HCT116 (cell line): Measurements from ENCODE around the gene TNFRSF12A. TPM values are rescaled to one million over a fixed set of nuclear protein-coding genes. Genes with fewer than 3 reads are reported as not detected.

Experiments
- ATAC-seq: fragments of 200-7000 bp; cut with Tn5 transposase; 2 replicates; pipeline ENCODE4 v1.9.1; 2020; ENCODE audit warnings: mild to moderate bottlenecking, moderate library complexity
- BruUV-seq: library from RNA; stranded (reverse); fragments of 400-500 nt; replicated peaks from 2 replicates; lab custom pipeline; 2021; lab: Mats Ljungman, UMichigan
- CTCF ChIA-PET: fragments of 300-600 bp; sonication (Branson Sonifier 250); formaldehyde crosslinking; loops from one replicate; lab custom pipeline; 2021; ENCODE audit warnings: antibody characterized with exemption; lab: Charles Lee
- POLR2A ChIA-PET: fragments of 300-600, 350-600 bp; sonication (Branson Sonifier 250); formaldehyde crosslinking; loops from one replicate; lab custom pipeline; 2021; ENCODE audit warnings: antibody characterized with exemption; lab: Charles Lee
- RAD21 ChIA-PET, 2 experiments: fragments of 300-600 bp; sonication (Branson Sonifier 250); formaldehyde crosslinking; loops; one replicate each; lab custom pipeline; 2023; ENCODE audit warnings: low total read pairs in 2 of 2; ENCODE audit not compliant: uncharacterized antibody in 2 of 2, unreplicated experiment in 2 of 2, low non-redundant PET in 1 of 2; lab: Charles Lee
- DNase-seq: peaks from one replicate; pipeline ENCODE4 v3.0.0-alpha.2; 2010; ENCODE audit warnings: low read depth, low spot score
- H2AFZ ChIP-seq: fragments of 200-600 bp; shearing (Covaris generic), sonication (generic); 2 replicates; pipeline ENCODE4 v1.6.1; 2017; ENCODE audit warnings: low read depth, mixed run types, mixed read lengths, antibody characterized with exemption, low read length; ENCODE audit not compliant: poor library complexity, severe bottlenecking
- H3K27ac ChIP-seq: 2 replicates; pipeline ENCODE4 v1.5.1; 2012; ENCODE audit warnings: low read depth, low read length
- H3K27me3 ChIP-seq: fragments of 200-600 bp; sonication (generic); 2 replicates; pipeline ENCODE4 v1.6.1; 2016; ENCODE audit warnings: mixed run types, low read length, mixed read lengths; ENCODE audit not compliant: insufficient read depth
- H3K36me3 ChIP-seq, 2 experiments: fragments of 200-500 bp in 1 of 2; fragments of 200-600 bp in 1 of 2; sonication (Bioruptor generic) in 1 of 2; sonication (generic) in 1 of 2; 2 replicates each; pipeline versions ENCODE4 v1.5.1 to v1.6.1; 2014 to 2016; ENCODE audit warnings: low read length in 2 of 2, inconsistent platforms in 1 of 2, mixed read lengths in 1 of 2, mixed run types in 1 of 2; ENCODE audit not compliant: insufficient read depth in 2 of 2, control insufficient read depth in 1 of 2
- H3K4me1 ChIP-seq, 2 experiments: fragments of 200-600 bp in 1 of 2; sonication (generic) in 1 of 2; 2 replicates each; pipeline versions ENCODE4 v1.5.1 to v1.6.1; 2012 to 2017; ENCODE audit warnings: low read length in 2 of 2, inconsistent platforms in 1 of 2, mild to moderate bottlenecking in 1 of 2, mixed read lengths in 1 of 2, mixed run types in 1 of 2, moderate library complexity in 1 of 2; ENCODE audit not compliant: insufficient read depth in 2 of 2, control insufficient read depth in 1 of 2
- H3K4me2 ChIP-seq: fragments of 200-600 bp; sonication (generic); 2 replicates; pipeline ENCODE4 v1.6.1; 2017; ENCODE audit warnings: mixed run types, low read length, mixed read lengths
- H3K4me3 ChIP-seq, 2 experiments: fragments of 200-600 bp in 1 of 2; sonication (generic) in 1 of 2; replicated peaks in 1 of 2; 2 replicates each; pipeline ENCODE4 v1.5.1; 2011 to 2016; ENCODE audit warnings: low read length in 2 of 2, control low read depth in 1 of 2, low read depth in 1 of 2, mild to moderate bottlenecking in 1 of 2, mixed read lengths in 1 of 2, mixed run types in 1 of 2
- H3K79me2 ChIP-seq: fragments of 200-600 bp; sonication (generic); 2 replicates; pipeline ENCODE4 v1.6.1; 2017; ENCODE audit warnings: mild to moderate bottlenecking, mixed run types, low read length, moderate library complexity, mixed read lengths; ENCODE audit not compliant: insufficient read depth
- H3K9ac ChIP-seq: fragments of 200-600 bp; sonication (generic); 2 replicates; pipeline ENCODE4 v1.6.1; 2016; ENCODE audit warnings: low read length, mixed read lengths
- H3K9me2 ChIP-seq: fragments of 200-600 bp; sonication (generic), shearing (Covaris generic); 2 replicates; pipeline ENCODE4 v1.6.1; 2017; ENCODE audit warnings: mixed run types, mild to moderate bottlenecking, moderate library complexity; ENCODE audit not compliant: insufficient read depth
- H3K9me3 ChIP-seq, 2 experiments: fragments of 200-500 bp in 1 of 2; fragments of 200-600 bp in 1 of 2; sonication (Bioruptor generic) in 1 of 2; sonication (generic) in 1 of 2; 2 replicates each; pipeline ENCODE4 v1.6.1; 2014 to 2017; ENCODE audit warnings: low read length in 2 of 2, mixed read lengths in 2 of 2, inconsistent platforms in 1 of 2, low read depth in 1 of 2, mild to moderate bottlenecking in 1 of 2, mixed run types in 1 of 2, moderate library complexity in 1 of 2; ENCODE audit not compliant: control insufficient read depth in 1 of 2, insufficient read depth in 1 of 2
- H4K20me1 ChIP-seq: fragments of 200-600 bp; sonication (generic), shearing (Covaris generic); 2 replicates; pipeline ENCODE4 v1.6.1; 2017; ENCODE audit warnings: mixed run types, mild to moderate bottlenecking, moderate library complexity; ENCODE audit not compliant: insufficient read depth
- ATF3 ChIP-seq: IDR thresholded peaks from 2 replicates; pipeline ENCODE4 v1.6.1; 2012
- CBX3 ChIP-seq: IDR thresholded peaks from 2 replicates; pipeline ENCODE4 v1.6.1; 2012; ENCODE audit warnings: low read depth
- CEBPB ChIP-seq: IDR thresholded peaks from 2 replicates; pipeline ENCODE4 v1.6.1; 2012; ENCODE audit warnings: low read depth
- EGR1 ChIP-seq: IDR thresholded peaks from 2 replicates; pipeline ENCODE4 v1.6.1; 2012; ENCODE audit warnings: low read depth
- ELF1 ChIP-seq: IDR thresholded peaks from 2 replicates; pipeline ENCODE4 v1.6.1; 2012; ENCODE audit warnings: low read depth, borderline replicate concordance
- EZH2 ChIP-seq: fragments of 200-600 bp; sonication (generic); IDR thresholded peaks from 2 replicates; pipeline ENCODE4 v1.6.1; 2017; ENCODE audit warnings: antibody characterized with exemption, mixed run types
- FOSL1 ChIP-seq: IDR thresholded peaks from 2 replicates; pipeline ENCODE4 v1.6.1; 2012; ENCODE audit warnings: low read depth
- JUND ChIP-seq: IDR thresholded peaks from 2 replicates; pipeline ENCODE4 v1.6.1; 2012
- MAX ChIP-seq: IDR thresholded peaks from 2 replicates; pipeline ENCODE4 v1.6.1; 2012
- POLR2A ChIP-seq: IDR thresholded peaks from 2 replicates; pipeline ENCODE4 v1.7.0; 2011; ENCODE audit warnings: borderline replicate concordance; ENCODE audit not compliant: insufficient read depth, insufficient read length; ENCODE audit errors: extremely low read depth
- POLR2AphosphoS5 ChIP-seq: IDR thresholded peaks from 2 replicates; pipeline ENCODE4 v1.6.1; 2011; ENCODE audit warnings: mild to moderate bottlenecking, low read depth, low read length, moderate library complexity
- RAD21 ChIP-seq: IDR thresholded peaks from 2 replicates; pipeline ENCODE4 v1.6.1; 2012; ENCODE audit warnings: low read depth, mild to moderate bottlenecking
- SP1 ChIP-seq: IDR thresholded peaks from 2 replicates; pipeline ENCODE4 v1.6.1; 2012; ENCODE audit warnings: low read depth
- SRF ChIP-seq: IDR thresholded peaks from 2 replicates; pipeline ENCODE4 v1.6.1; 2012; ENCODE audit warnings: low read depth
- TCF7L2 ChIP-seq: IDR thresholded peaks from 2 replicates; pipeline ENCODE4 v1.7.0; 2011; ENCODE audit warnings: borderline replicate concordance, inconsistent platforms; ENCODE audit not compliant: insufficient read depth, insufficient read length; ENCODE audit errors: extremely low read depth
- YY1 ChIP-seq: IDR thresholded peaks from 2 replicates; pipeline ENCODE4 v1.6.1; 2011; ENCODE audit warnings: low read length, low read depth, moderate library complexity, mild to moderate bottlenecking; ENCODE audit not compliant: insufficient replicate concordance; ENCODE audit errors: extremely low read depth
- ZFX ChIP-seq: fragments of 450-650 bp; IDR thresholded peaks from 2 replicates; pipeline ENCODE4 v1.6.1; 2017
- ZNF274 ChIP-seq: fragments of 200-500 bp; sonication (Bioruptor generic); IDR thresholded peaks from 2 replicates; pipeline ENCODE4 v1.6.1; 2014; ENCODE audit warnings: mild to moderate bottlenecking, low read depth, low read length, inconsistent platforms
- intact Hi-C: fragments of 100-400 bp; cut with micrococcal nuclease; formaldehyde crosslinking; loops from 2 replicates; pipeline ENCODE4 v1.10.0; 2022
- total RNA-seq: library from RNA; stranded (reverse); gene quantifications from one replicate; pipeline ENCODE4 v1.2.1, GENCODE V29; 2021; ENCODE audit not compliant: unreplicated experiment
- TF ChIP-seq, protein P1 (sequence below): IDR thresholded peaks from 2 replicates; pipeline ENCODE4 v1.6.1; 2011; ENCODE audit warnings: mild to moderate bottlenecking, low read length, moderate library complexity; ENCODE audit not compliant: insufficient replicate concordance; ENCODE audit errors: extremely low read depth
- TF ChIP-seq, protein P2 (sequence below), 3 experiments: fragments of 200-600 bp in 1 of 3; sonication (generic) in 1 of 3; IDR thresholded peaks in 2 of 3; conservative IDR thresholded peaks in 1 of 3; 2 replicates each; pipeline ENCODE4 v1.5.1; 2012 to 2017; ENCODE audit warnings: low read depth in 2 of 3, low read length in 2 of 3, antibody characterized with exemption in 1 of 3, borderline replicate concordance in 1 of 3, control low read depth in 1 of 3, mild to moderate bottlenecking in 1 of 3, mixed read lengths in 1 of 3, mixed run types in 1 of 3, moderate library complexity in 1 of 3; ENCODE audit not compliant: insufficient read depth in 1 of 3

The TNFRSF12A gene
- total RNA-seq, 1 experiment from 2014 or later = 188 TPM

- ATAC-seq = no peak
- Histone ChIP-seq H3K36me3 (no peaks in the 10 kb centered on the region), H3K4me3 (no peak overlapping the region), H3K9me3 (no peaks in the 10 kb centered on the region), H4K20me1 (no peaks in the 10 kb centered on the region), H3K9ac (0 out of 2 replicates have a peak overlapping the region, but pooled peaks have one; percentile 48), H3K27me3 (no peaks in the 10 kb centered on the region), H3K79me2 (no peaks in the 10 kb centered on the region)
- intact Hi-C loops = no loop called here
- CTCF ChIA-PET = no interaction called here
- BruUV-seq = no TSS peak
- TF ChIP-seq, protein P1, sequence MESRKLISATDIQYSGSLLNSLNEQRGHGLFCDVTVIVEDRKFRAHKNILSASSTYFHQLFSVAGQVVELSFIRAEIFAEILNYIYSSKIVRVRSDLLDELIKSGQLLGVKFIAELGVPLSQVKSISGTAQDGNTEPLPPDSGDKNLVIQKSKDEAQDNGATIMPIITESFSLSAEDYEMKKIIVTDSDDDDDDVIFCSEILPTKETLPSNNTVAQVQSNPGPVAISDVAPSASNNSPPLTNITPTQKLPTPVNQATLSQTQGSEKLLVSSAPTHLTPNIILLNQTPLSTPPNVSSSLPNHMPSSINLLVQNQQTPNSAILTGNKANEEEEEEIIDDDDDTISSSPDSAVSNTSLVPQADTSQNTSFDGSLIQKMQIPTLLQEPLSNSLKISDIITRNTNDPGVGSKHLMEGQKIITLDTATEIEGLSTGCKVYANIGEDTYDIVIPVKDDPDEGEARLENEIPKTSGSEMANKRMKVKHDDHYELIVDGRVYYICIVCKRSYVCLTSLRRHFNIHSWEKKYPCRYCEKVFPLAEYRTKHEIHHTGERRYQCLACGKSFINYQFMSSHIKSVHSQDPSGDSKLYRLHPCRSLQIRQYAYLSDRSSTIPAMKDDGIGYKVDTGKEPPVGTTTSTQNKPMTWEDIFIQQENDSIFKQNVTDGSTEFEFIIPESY = no peak
- no peak for TF ChIP-seq EGR1
- TF ChIP-seq SRF = no peak
- TF ChIP-seq ELF1 = no peak
- TF ChIP-seq POLR2AphosphoS5 = no peak
- TF ChIP-seq EZH2 = no peak
- TF ChIP-seq FOSL1 = no peak
- no peak for TF ChIP-seq ATF3
- no peak for TF ChIP-seq ZNF274
- no peak for TF ChIP-seq TCF7L2
- no peak for TF ChIP-seq SP1
- no peak for TF ChIP-seq POLR2A
- TF ChIP-seq JUND = no peak
- no peak for TF ChIP-seq MAX
- no peak for TF ChIP-seq RAD21
- TF ChIP-seq CEBPB = no peak
- no peak for TF ChIP-seq YY1
- no peak for TF ChIP-seq ZFX
- TF ChIP-seq, protein P2, sequence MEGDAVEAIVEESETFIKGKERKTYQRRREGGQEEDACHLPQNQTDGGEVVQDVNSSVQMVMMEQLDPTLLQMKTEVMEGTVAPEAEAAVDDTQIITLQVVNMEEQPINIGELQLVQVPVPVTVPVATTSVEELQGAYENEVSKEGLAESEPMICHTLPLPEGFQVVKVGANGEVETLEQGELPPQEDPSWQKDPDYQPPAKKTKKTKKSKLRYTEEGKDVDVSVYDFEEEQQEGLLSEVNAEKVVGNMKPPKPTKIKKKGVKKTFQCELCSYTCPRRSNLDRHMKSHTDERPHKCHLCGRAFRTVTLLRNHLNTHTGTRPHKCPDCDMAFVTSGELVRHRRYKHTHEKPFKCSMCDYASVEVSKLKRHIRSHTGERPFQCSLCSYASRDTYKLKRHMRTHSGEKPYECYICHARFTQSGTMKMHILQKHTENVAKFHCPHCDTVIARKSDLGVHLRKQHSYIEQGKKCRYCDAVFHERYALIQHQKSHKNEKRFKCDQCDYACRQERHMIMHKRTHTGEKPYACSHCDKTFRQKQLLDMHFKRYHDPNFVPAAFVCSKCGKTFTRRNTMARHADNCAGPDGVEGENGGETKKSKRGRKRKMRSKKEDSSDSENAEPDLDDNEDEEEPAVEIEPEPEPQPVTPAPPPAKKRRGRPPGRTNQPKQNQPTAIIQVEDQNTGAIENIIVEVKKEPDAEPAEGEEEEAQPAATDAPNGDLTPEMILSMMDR (IDR thresholded peaks at IDR 0.05 in 2 of 3, conservative IDR thresholded peaks at IDR 0.05 in 1 of 3; ENCODE audit: borderline replicate concordance in 1 of 3, insufficient read depth in 1 of 3, low read depth in 2 of 3, low read length in 2 of 3) = no peak
- no peak for TF ChIP-seq CBX3
- TF ChIP-seq, all 23 proteins: peak for 0
- Histone ChIP-seq H2AFZ (no peak overlapping the region), H3K4me1 (peaks cover 48 to 83% of the 10 kb centered on the region in 2 experiments), H3K9me2 (no peaks in the 10 kb centered on the region), H3K4me2 (peak overlapping the region; percentile 79; the same call in 1 of the 2 replicates), H3K27ac (peak overlapping the region; percentile 37; the same call in 1 of the 2 replicates)
- POLR2A ChIA-PET = interaction anchor here (1.0 kb wide), 1 partner anchor 8 kb away, joined by 5 read pairs; no protein-coding TSS in a partner anchor
- RAD21 ChIA-PET = no interaction called here
- no peak for DNase-seq
Observed at GRCh38 chr16:3013998-3014690, 6.0 kb upstream of the TNFRSF12A start.
